MG63 (cell line): Measurements from ENCODE around the gene CORO1C. TPM values are rescaled to one million over a fixed set of nuclear protein-coding genes. Genes with fewer than 3 reads are reported as not detected.
"Not testable (repeated sequence)": the region's sequence is repeated elsewhere in the genome, so short reads cannot be mapped to it uniquely, and the experiment has no call there.

Experiments used
- DNase-seq: peaks from one replicate; pipeline ENCODE4 v3.0.0-alpha.2; 2020
- H3K27me3 ChIP-seq: fragments of 250-450 bp; sonication (Bioruptor Pico); 2 replicates; pipeline ENCODE4 v1.5.1; 2020; ENCODE audit warnings: mild to moderate bottlenecking, moderate library complexity
- H3K36me3 ChIP-seq: fragments of 250-450 bp; sonication (Bioruptor Pico); 2 replicates; pipeline ENCODE4 v1.5.1; 2020; ENCODE audit warnings: mild to moderate bottlenecking, moderate library complexity
- H3K4me3 ChIP-seq: fragments of 250-450 bp; sonication (Bioruptor Pico); 2 replicates; pipeline ENCODE4 v1.5.1; 2020; ENCODE audit warnings: mild to moderate bottlenecking, moderate library complexity
- H3K9me3 ChIP-seq: fragments of 250-450 bp; sonication (Bioruptor Pico); 2 replicates; pipeline ENCODE4 v1.5.1; 2020; ENCODE audit warnings: mild to moderate bottlenecking, moderate library complexity
- total RNA-seq: library from RNA; depleted of rRNA; stranded (reverse); fragments of >200 nt; shearing (Covaris generic); gene quantifications from 2 replicates; pipeline ENCODE4 v1.2.3, GENCODE V29; 2014; ENCODE audit warnings: low replicate concordance

Gene CORO1C
- total RNA-seq, 1 experiment from 2014 or later: 229 TPM

- H3K9me3 ChIP-seq: no peaks in the 10 kb centered on the region; the same call in 1 of the 2 replicates
- H3K36me3 ChIP-seq: peaks cover 59% of the 10 kb centered on the region
- H3K27me3 ChIP-seq: no peaks in the 10 kb centered on the region
- no peak overlapping the region for H3K4me3 ChIP-seq
- DNase-seq: no peak
Measured at GRCh38 chr12:108641446-108642268, 89.7 kb downstream of the CORO1C start.

- Histone ChIP-seq H3K9me3 (no peaks in the 10 kb centered on the region; the same call in 1 of the 2 replicates), H3K36me3 (peaks cover 52% of the 10 kb centered on the region), H3K27me3 (no peaks in the 10 kb centered on the region), H3K4me3 (no peak overlapping the region)
- no peak for DNase-seq
Measured at GRCh38 chr12:108640802-108641445, 90.4 kb downstream of the CORO1C start.

- Histone ChIP-seq H3K27me3 (no peaks in the 10 kb centered on the region), H3K9me3 (no peaks in the 10 kb centered on the region; the same call in 1 of the 2 replicates), H3K36me3 (peaks cover 37% of the 10 kb centered on the region), H3K4me3 (no peak overlapping the region)
- no peak for DNase-seq
Measured at GRCh38 chr12:108638997-108639822, 92.1 kb downstream of the CORO1C start.

- DNase-seq: no peak
- Histone ChIP-seq H3K9me3 (no peaks in the 10 kb centered on the region; the same call in 1 of the 2 replicates), H3K4me3 (no peak overlapping the region), H3K36me3 (peaks cover 31% of the 10 kb centered on the region), H3K27me3 (no peaks in the 10 kb centered on the region)
Measured at GRCh38 chr12:108638141-108638827, 93.0 kb downstream of the CORO1C start.

GRCh38 chr12:108637222-108637971, 93.9 kb downstream of the CORO1C start:
- Histone ChIP-seq H3K4me3 (no peak overlapping the region), H3K9me3 (no peaks in the 10 kb centered on the region; the same call in 1 of the 2 replicates), H3K36me3 (peaks cover 22% of the 10 kb centered on the region), H3K27me3 (no peaks in the 10 kb centered on the region)
- DNase-seq: no peak

GRCh38 chr12:108635997-108636808, 95.1 kb downstream of the CORO1C start:
- Histone ChIP-seq H3K27me3 (no peaks in the 10 kb centered on the region), H3K4me3 (no peak overlapping the region), H3K36me3 (peaks cover 11% of the 10 kb centered on the region), H3K9me3 (no peaks in the 10 kb centered on the region; the same call in 1 of the 2 replicates)
- no peak for DNase-seq

- Histone ChIP-seq H3K27me3 (no peaks in the 10 kb centered on the region), H3K4me3 (no peak overlapping the region), H3K36me3 (peaks cover 4% of the 10 kb centered on the region; the same call in 1 of the 2 replicates), H3K9me3 (no peaks in the 10 kb centered on the region; the same call in 1 of the 2 replicates)
- no peak for DNase-seq
Measured at GRCh38 chr12:108635201-108635996, 95.9 kb downstream of the CORO1C start.

- DNase-seq: peak; percentile 38
- H3K4me3 ChIP-seq: no peak overlapping the region
- peaks cover 4% of the 10 kb centered on the region; the same call in 1 of the 2 replicates for H3K36me3 ChIP-seq
- H3K27me3 ChIP-seq: no peaks in the 10 kb centered on the region
- no peaks in the 10 kb centered on the region; the same call in 1 of the 2 replicates for H3K9me3 ChIP-seq
Measured at GRCh38 chr12:108634341-108634751, 97.0 kb downstream of the CORO1C start.

- Histone ChIP-seq H3K36me3 (peaks cover 4% of the 10 kb centered on the region; the same call in 1 of the 2 replicates), H3K27me3 (no peaks in the 10 kb centered on the region), H3K9me3 (no peaks in the 10 kb centered on the region; the same call in 1 of the 2 replicates), H3K4me3 (no peak within 1 kb of the TSS)
- no peak for DNase-seq
Measured at GRCh38 chr12:108633534-108634248, 97.6 kb downstream of the CORO1C start, which contains the start of gene SELPLG. SELPLG (minus strand) TSS chr12:108633894; CDS start chr12:108624307, 9,587 bp downstream.

- H3K9me3 ChIP-seq: no peaks in the 10 kb centered on the region; the same call in 1 of the 2 replicates
- H3K4me3 ChIP-seq: no peak overlapping the region
- H3K36me3 ChIP-seq: peaks cover 4% of the 10 kb centered on the region; the same call in 1 of the 2 replicates
- DNase-seq: no peak
- H3K27me3 ChIP-seq: no peaks in the 10 kb centered on the region
Measured at GRCh38 chr12:108633081-108633533, 98.2 kb downstream of the CORO1C start.

GRCh38 chr12:108631261-108631660, 100.1 kb downstream of the CORO1C start:
- DNase-seq, H3K27me3 ChIP-seq, H3K4me3 ChIP-seq, H3K9me3 ChIP-seq, H3K36me3 ChIP-seq: not testable (repeated sequence)

- H3K36me3 ChIP-seq: peaks cover 4% of the 10 kb centered on the region; the same call in 1 of the 2 replicates
- H3K9me3 ChIP-seq: no peaks in the 10 kb centered on the region
- no peak overlapping the region for H3K4me3 ChIP-seq
- DNase-seq: peak; percentile 82
- H3K27me3 ChIP-seq: no peaks in the 10 kb centered on the region
Measured at GRCh38 chr12:108630481-108631207, 100.7 kb downstream of the CORO1C start.
